ENCODE data around the gene RYR2. TPM values are rescaled to one million over a fixed set of nuclear protein-coding genes. Genes with fewer than 3 reads are reported as not detected.

Gene RYR2
- total RNA-seq, 1 donor from 2014 or later: 5.4 TPM

GRCh38 chr1:237879195-237879594 is 837.2 kb downstream of the RYR2 start:
- Mint-ChIP-seq H3K27ac (ENCODE audit: unreplicated experiment) (no peak overlapping the region), H3K4me1 (ENCODE audit: unreplicated experiment) (no peaks in the 10 kb centered on the region), H3K9me3 (ENCODE audit: unreplicated experiment) (no peaks in the 10 kb centered on the region), H3K4me3 (ENCODE audit: unreplicated experiment) (no peak overlapping the region), H3K36me3 (ENCODE audit: low read depth, unreplicated experiment) (no peaks in the 10 kb centered on the region), H3K27me3 (ENCODE audit: unreplicated experiment) (no peaks in the 10 kb centered on the region)
- TF ChIP-seq, protein P1, sequence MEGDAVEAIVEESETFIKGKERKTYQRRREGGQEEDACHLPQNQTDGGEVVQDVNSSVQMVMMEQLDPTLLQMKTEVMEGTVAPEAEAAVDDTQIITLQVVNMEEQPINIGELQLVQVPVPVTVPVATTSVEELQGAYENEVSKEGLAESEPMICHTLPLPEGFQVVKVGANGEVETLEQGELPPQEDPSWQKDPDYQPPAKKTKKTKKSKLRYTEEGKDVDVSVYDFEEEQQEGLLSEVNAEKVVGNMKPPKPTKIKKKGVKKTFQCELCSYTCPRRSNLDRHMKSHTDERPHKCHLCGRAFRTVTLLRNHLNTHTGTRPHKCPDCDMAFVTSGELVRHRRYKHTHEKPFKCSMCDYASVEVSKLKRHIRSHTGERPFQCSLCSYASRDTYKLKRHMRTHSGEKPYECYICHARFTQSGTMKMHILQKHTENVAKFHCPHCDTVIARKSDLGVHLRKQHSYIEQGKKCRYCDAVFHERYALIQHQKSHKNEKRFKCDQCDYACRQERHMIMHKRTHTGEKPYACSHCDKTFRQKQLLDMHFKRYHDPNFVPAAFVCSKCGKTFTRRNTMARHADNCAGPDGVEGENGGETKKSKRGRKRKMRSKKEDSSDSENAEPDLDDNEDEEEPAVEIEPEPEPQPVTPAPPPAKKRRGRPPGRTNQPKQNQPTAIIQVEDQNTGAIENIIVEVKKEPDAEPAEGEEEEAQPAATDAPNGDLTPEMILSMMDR (IDR thresholded peaks at IDR 0.05; ENCODE audit: unreplicated experiment): no peak
- no peak for DNase-seq (ENCODE audit: low spot score)

Small RNA genes lying within 50 kb of the gene (microRNA-seq; reads per million reads assigned to microRNA genes)
- gene MIR4428 (ENCODE audit: unreplicated experiment): not detected

Other genes with a start within 250 kb of the RYR2 start
- 44.5 TPM for gene MTR, start 246.9 kb upstream of the RYR2 start, total RNA-seq (ENCODE audit: unreplicated experiment)
- gene MT1HL1, start 37.7 kb upstream of the RYR2 start, total RNA-seq (ENCODE audit: unreplicated experiment): not detected

Data from endothelial cell (in vitro differentiated cells).